Pancreas (tissue), 10 donors: ENCODE data around the gene BRSK2. TPM values are rescaled to one million over a fixed set of nuclear protein-coding genes. Genes with fewer than 3 reads are reported as not detected.

Experiments used
- ATAC-seq, 4 donors: fragments of 200-7000 bp; cut with Tn5 transposase; one replicate each; pipeline versions ENCODE4 v1.8.0 to v1.9.1; 2020; ENCODE audit warnings: mild to moderate bottlenecking in 4 of 4, moderate library complexity in 4 of 4
- DNase-seq, 6 donors: peaks; one replicate each; pipeline ENCODE4 v3.0.0-alpha.2; 2020
- FAIRE-seq: peaks from 2 replicates; lab custom pipeline; 2012; peaks lifted over from hg19 to GRCh38; lab: Jason Lieb, UNC
- H3K27ac ChIP-seq, 4 donors: fragments of 200-600 bp; sonication (generic); 1 replicate in 3 of 4; 2 replicates in 1 of 4; pipeline versions ENCODE4 v1.5.0 to v1.8.0; 2020
- H3K27me3 ChIP-seq, 4 donors: fragments of 200-600 bp; one replicate each; pipeline ENCODE4 v1.8.0; 2021
- H3K36me3 ChIP-seq, 3 donors: fragments of 200-600 bp; sonication (generic) in 1 of 3; one replicate each; pipeline versions ENCODE4 v1.5.0 to v1.8.0; 2020 to 2021
- H3K4me1 ChIP-seq, 3 donors: fragments of 200-600 bp; one replicate each; pipeline ENCODE4 v1.8.0; 2021
- H3K4me3 ChIP-seq, 4 donors: fragments of 200-600 bp; sonication (generic) in 2 of 4; one replicate each; pipeline versions ENCODE4 v1.5.0 to v1.8.0; 2020 to 2021
- H3K9me3 ChIP-seq, 4 donors: fragments of 200-600 bp; one replicate each; pipeline ENCODE4 v1.8.0; 2021
- CTCF ChIP-seq, 4 donors: fragments of 200-600 bp; sonication (generic) in 3 of 4; IDR thresholded peaks; one replicate each; pipeline versions ENCODE4 v1.5.0 to v1.8.0; 2021; ENCODE audit warnings: antibody characterized with exemption in 4 of 4
- WGBS, 2 donors: extraction: QIAGEN DNeasy Blood & Tissue Kit; methylation state at CpG; one replicate each; pipeline ENCODE4 v1.1.7; 2013; 5-methylcytosine and 5-hydroxymethylcytosine counted together
- intact Hi-C, 3 donors: fragments of 100-400 bp; cut with DNase I; formaldehyde crosslinking; loops; one replicate each; pipeline versions ENCODE4 v1.11.1 to v1.14.2; 2022
- polyA plus RNA-seq, 2 donors: library from polyadenylated mRNA; stranded (reverse); fragments of 200-250 nt; gene quantifications; one replicate each; pipeline ENCODE4 v1.2.3, GENCODE V29; 2013
- total RNA-seq, 6 donors: library from RNA; stranded (reverse); fragmentation: NEBNext Ultra II Directional in 4 of 6; extraction: Animal tissue kit (Norgen Biotek cat#: 25700) in 4 of 6; gene quantifications; one replicate each; pipeline versions ENCODE4 v1.2.1 to v1.2.4, GENCODE V29; 2021 to 2023
- donor health status: healthy with polysubstance abuse.
- donor health status: DM: no; HTN: no; CAD: no; lungs with moderate emphysema.
- donor health status: DM: no; HTN: no; CAD: no.
- donor health status: control.
- donor health status: control.
- donor health status: Bipolar disorder and iron deficiency.
- donor health status: DM: yes; HTN: yes; CAD: no.
- donor health status: DM: no; HTN: no; CAD: no.
- donor health status: DM: no; HTN: no; CAD: no.
- donor health status: DM: yes; HTN: yes; CAD: no.

The BRSK2 gene
- total and polyA plus RNA-seq, 8 donors: 44.2 to 215 (median 70.9) TPM

GRCh38 chr11:1449490-1450243 is 59.9 kb downstream of the BRSK2 start:
- WGBS, 2 donors: 79 to 83% methylated on average over 28 to 31 of the region's 31 CpGs
- ATAC-seq (no peak), FAIRE-seq (no peak), DNase-seq (no peak)
- no peak overlapping the region for H3K4me3 ChIP-seq
- H3K27me3 ChIP-seq: no peaks in the 10 kb centered on the region
- H3K9me3 ChIP-seq: no peaks in the 10 kb centered on the region
- TF ChIP-seq CTCF (IDR thresholded peaks at IDR 0.05): no peak
- H3K4me1 ChIP-seq: no peaks in the 10 kb centered on the region
- H3K36me3 ChIP-seq: peaks cover 0 to 21% (median 0%) of the 10 kb centered on the region in 3 donors
- intact Hi-C loops: loop anchor here in 1 of 3 donors (5.0 kb wide), 1 partner anchor 47 kb away; no protein-coding TSS in a partner anchor
- no peak overlapping the region for H3K27ac ChIP-seq

GRCh38 chr11:1450344-1450875 is 60.7 kb downstream of the BRSK2 start:
- intact Hi-C loops: loop anchor here in 1 of 3 donors (5.0 kb wide), 1 partner anchor 48 kb away; no protein-coding TSS in a partner anchor
- 82 to 88% methylated on average over 21 to 29 of the region's 29 CpGs for WGBS, 2 donors

GRCh38 chr11:1450949-1451710 is 61.4 kb downstream of the BRSK2 start:
- no peak for TF ChIP-seq CTCF (IDR thresholded peaks at IDR 0.05)
- H3K4me1 ChIP-seq: no peaks in the 10 kb centered on the region
- no peaks in the 10 kb centered on the region for H3K27me3 ChIP-seq
- H3K27ac ChIP-seq: no peak overlapping the region
- ATAC-seq (no peak), FAIRE-seq (no peak), DNase-seq (no peak)
- H3K4me3 ChIP-seq: no peak overlapping the region
- H3K36me3 ChIP-seq: peaks cover 0 to 21% (median 0%) of the 10 kb centered on the region in 3 donors
- no peaks in the 10 kb centered on the region for H3K9me3 ChIP-seq
- intact Hi-C loops: loop anchor here in 1 of 3 donors (5.0 kb wide), 1 partner anchor 49 kb away; no protein-coding TSS in a partner anchor
- 77% methylated on average over 22 of the region's 22 CpGs for WGBS, 2 donors

More at GRCh38 chr11:1450344-1450875, 60.7 kb downstream of the BRSK2 start:
- FAIRE-seq (no peak), DNase-seq (no peak), ATAC-seq (no peak)
- Histone ChIP-seq H3K9me3 (no peaks in the 10 kb centered on the region), H3K4me1 (no peaks in the 10 kb centered on the region), H3K27me3 (no peaks in the 10 kb centered on the region), H3K27ac (no peak overlapping the region), H3K36me3 (peaks cover 0 to 21% (median 0%) of the 10 kb centered on the region in 3 donors), H3K4me3 (no peak overlapping the region)
- TF ChIP-seq CTCF (IDR thresholded peaks at IDR 0.05): no peak

- WGBS, 2 donors: 80 to 82% methylated on average over 27 of the region's 27 CpGs
- Histone ChIP-seq H3K4me3 (no peak overlapping the region), H3K27me3 (no peaks in the 10 kb centered on the region), H3K27ac (no peak overlapping the region), H3K4me1 (no peaks in the 10 kb centered on the region), H3K36me3 (peaks cover 0 to 25% (median 0%) of the 10 kb centered on the region in 3 donors), H3K9me3 (no peaks in the 10 kb centered on the region)
- TF ChIP-seq CTCF (IDR thresholded peaks at IDR 0.05): no peak
- intact Hi-C loops: loop anchor here in 1 of 3 donors (5.0 kb wide), 1 partner anchor 50 kb away; no protein-coding TSS in a partner anchor
- FAIRE-seq (no peak), ATAC-seq (no peak), DNase-seq (no peak)
Observed at GRCh38 chr11:1451781-1452470, 62.2 kb downstream of the BRSK2 start.
